GM23248 (cell line): ENCODE results near the gene ARHGAP44.

ENCODE experiments used
- EZH2 ChIP-seq: fragments of 200-600 bp; sonication (generic); IDR thresholded peaks from 2 replicates; pipeline ENCODE4 v1.6.1; 2018; ENCODE audit warnings: antibody characterized with exemption, mild to moderate bottlenecking; ENCODE audit not compliant: insufficient read depth, poor library complexity, severe bottlenecking
- EZH2phosphoT487 ChIP-seq: fragments of 200-600 bp; sonication (generic); IDR thresholded peaks from 2 replicates; pipeline ENCODE4 v1.6.1; 2018; ENCODE audit warnings: antibody characterized with exemption, moderate library complexity, mild to moderate bottlenecking, low read depth; ENCODE audit not compliant: insufficient read depth

- TF ChIP-seq EZH2phosphoT487 (no peak), EZH2 (no peak)
Measured at GRCh38 chr17:12922120-12922519, 132.8 kb downstream of the ARHGAP44 start.
